Activated T-cell treated with anti-CD3 and anti-CD28 coated beads, Interleukin-2, amount 50 U/mL, for 4 hours (primary cell): ENCODE measurements around the gene RASGEF1C. TPM values are rescaled to one million over a fixed set of nuclear protein-coding genes. Genes with fewer than 3 reads are reported as not detected.

Experiments used
- ATAC-seq, 2 donors: fragments of 200-7000 bp; cut with Tn5 transposase; one replicate each; pipeline ENCODE4 v1.10.0; 2021
- DNase-seq: peaks from one replicate; pipeline ENCODE4 v3.0.0-alpha.2; 2020
- H3K27me3 Mint-ChIP-seq: one replicate; pipeline ENCODE4 v1.8.0; 2021; ENCODE audit warnings: low read depth, mixed read lengths
- H3K36me3 Mint-ChIP-seq: one replicate; pipeline ENCODE4 v1.8.0; 2022; ENCODE audit warnings: mixed read lengths; ENCODE audit not compliant: insufficient read depth
- H3K4me1 Mint-ChIP-seq: one replicate; pipeline ENCODE4 v1.8.0; 2021; ENCODE audit warnings: low read depth, mixed read lengths
- H3K4me3 Mint-ChIP-seq: one replicate; pipeline ENCODE4 v1.8.0; 2021; ENCODE audit warnings: mild to moderate bottlenecking, moderate library complexity, mixed read lengths
- H3K9me3 Mint-ChIP-seq: one replicate; pipeline ENCODE4 v1.8.0; 2021; ENCODE audit warnings: mixed read lengths
- total RNA-seq, 3 donors: library from RNA; stranded (reverse); gene quantifications; one replicate each; pipeline ENCODE4 v1.2.1, GENCODE V29; 2021

Gene RASGEF1C
- total RNA-seq, 3 donors from 2014 or later, result not detected

- no peaks in the 10 kb centered on the region for H3K4me1 Mint-ChIP-seq
- no peaks in the 10 kb centered on the region for H3K36me3 Mint-ChIP-seq
- no peak overlapping the region for H3K4me3 Mint-ChIP-seq
- peaks cover 17% of the 10 kb centered on the region for H3K27me3 Mint-ChIP-seq
- DNase-seq (no peak), ATAC-seq (no peak)
- peaks cover 10% of the 10 kb centered on the region for H3K9me3 Mint-ChIP-seq
These were observed 66.0 kb downstream of the RASGEF1C start for GRCh38 chr5:180142824-180143610.

- no peaks in the 10 kb centered on the region for H3K4me1 Mint-ChIP-seq
- ATAC-seq, result no peak
- peaks cover 17% of the 10 kb centered on the region for H3K27me3 Mint-ChIP-seq
- no peak for DNase-seq
- no peak overlapping the region for H3K4me3 Mint-ChIP-seq
- H3K36me3 Mint-ChIP-seq, result no peaks in the 10 kb centered on the region
- H3K9me3 Mint-ChIP-seq, result peaks cover 8% of the 10 kb centered on the region
These were observed 66.8 kb downstream of the RASGEF1C start for GRCh38 chr5:180142021-180142765.

GRCh38 chr5:180141068-180141660 is 67.8 kb downstream of the RASGEF1C start:
- Mint-ChIP-seq H3K4me1 (no peaks in the 10 kb centered on the region), H3K36me3 (no peaks in the 10 kb centered on the region), H3K27me3 (peaks cover 17% of the 10 kb centered on the region), H3K4me3 (no peak overlapping the region), H3K9me3 (peaks cover under 1% of the 10 kb centered on the region)
- no peak for ATAC-seq
- no peak for DNase-seq

DNA sequence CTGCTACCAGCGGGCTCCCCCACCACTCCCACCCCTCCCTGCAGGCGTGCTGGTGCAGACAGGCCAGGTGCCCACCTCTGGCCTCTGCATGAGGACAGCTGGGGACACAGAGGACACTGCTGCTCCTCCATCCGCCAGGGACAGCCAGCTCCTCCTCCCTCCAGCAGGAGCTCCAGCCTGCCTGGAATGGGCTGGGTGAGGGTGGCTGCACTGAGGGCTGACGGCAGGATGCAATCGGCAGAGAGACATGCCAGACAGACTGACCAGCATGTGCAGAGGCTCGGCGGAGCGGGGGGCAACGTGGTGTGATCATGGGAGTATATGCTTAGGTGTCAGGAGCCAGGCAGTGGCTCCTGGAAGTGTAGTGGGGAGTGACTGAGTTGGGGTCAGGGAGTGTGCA is 68.4 kb downstream of the RASGEF1C start:
- Mint-ChIP-seq H3K36me3 (no peaks in the 10 kb centered on the region), H3K4me1 (no peaks in the 10 kb centered on the region), H3K4me3 (no peak overlapping the region), H3K9me3 (no peaks in the 10 kb centered on the region), H3K27me3 (peaks cover 17% of the 10 kb centered on the region)
- ATAC-seq, result no peak
- no peak for DNase-seq

GRCh38 chr5:180140079-180140554 is 68.9 kb downstream of the RASGEF1C start:
- Mint-ChIP-seq H3K4me3 (no peak overlapping the region), H3K36me3 (no peaks in the 10 kb centered on the region), H3K4me1 (peaks cover 3% of the 10 kb centered on the region), H3K27me3 (peaks cover 17% of the 10 kb centered on the region), H3K9me3 (no peaks in the 10 kb centered on the region)
- no peak for ATAC-seq
- no peak for DNase-seq

DNA sequence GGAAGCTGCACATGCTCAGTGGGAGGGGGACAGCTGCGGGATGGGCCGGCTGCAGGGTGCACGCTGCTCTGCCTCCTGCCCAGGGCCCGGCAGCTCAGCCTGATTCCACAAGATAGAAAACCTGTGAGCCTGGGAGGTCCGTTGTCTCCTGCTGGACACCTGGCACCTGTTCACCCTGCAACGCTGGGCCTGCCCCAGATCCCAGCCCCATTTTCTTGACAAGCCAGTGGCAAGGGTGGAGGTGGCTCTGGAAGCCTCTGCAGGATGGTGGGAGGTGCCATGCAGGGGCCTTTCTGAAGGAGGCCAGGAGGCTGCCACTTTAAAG is 69.3 kb downstream of the RASGEF1C start:
- H3K27me3 Mint-ChIP-seq, result peaks cover 16% of the 10 kb centered on the region

GRCh38 chr5:180138976-180139730 is 69.9 kb downstream of the RASGEF1C start:
- ATAC-seq, result no peak
- H3K27me3 Mint-ChIP-seq, result peaks cover 15% of the 10 kb centered on the region

More for the DNA sequence above, 69.3 kb downstream of the RASGEF1C start:
- Mint-ChIP-seq H3K9me3 (no peaks in the 10 kb centered on the region), H3K36me3 (no peaks in the 10 kb centered on the region), H3K4me3 (no peak overlapping the region), H3K4me1 (peaks cover 5% of the 10 kb centered on the region)
- ATAC-seq (no peak), DNase-seq (no peak)

GRCh38 chr5:180138214-180138975 is 70.6 kb downstream of the RASGEF1C start:
- Mint-ChIP-seq H3K36me3 (no peaks in the 10 kb centered on the region), H3K27me3 (peaks cover 15% of the 10 kb centered on the region), H3K9me3 (no peaks in the 10 kb centered on the region), H3K4me3 (no peak overlapping the region), H3K4me1 (peaks cover 5% of the 10 kb centered on the region)
- ATAC-seq (no peak), DNase-seq (no peak)

More at GRCh38 chr5:180138976-180139730, 69.9 kb downstream of the RASGEF1C start:
- Mint-ChIP-seq H3K36me3 (no peaks in the 10 kb centered on the region), H3K4me3 (no peak overlapping the region), H3K9me3 (no peaks in the 10 kb centered on the region), H3K4me1 (peaks cover 5% of the 10 kb centered on the region)
- DNase-seq, result no peak

GRCh38 chr5:180137401-180138213 is 71.4 kb downstream of the RASGEF1C start:
- no peaks in the 10 kb centered on the region for H3K9me3 Mint-ChIP-seq
- H3K4me3 Mint-ChIP-seq, result no peak overlapping the region
- peaks cover 15% of the 10 kb centered on the region for H3K27me3 Mint-ChIP-seq
- peaks cover 5% of the 10 kb centered on the region for H3K4me1 Mint-ChIP-seq
- H3K36me3 Mint-ChIP-seq, result no peaks in the 10 kb centered on the region
- ATAC-seq (no peak), DNase-seq (no peak)

DNA sequence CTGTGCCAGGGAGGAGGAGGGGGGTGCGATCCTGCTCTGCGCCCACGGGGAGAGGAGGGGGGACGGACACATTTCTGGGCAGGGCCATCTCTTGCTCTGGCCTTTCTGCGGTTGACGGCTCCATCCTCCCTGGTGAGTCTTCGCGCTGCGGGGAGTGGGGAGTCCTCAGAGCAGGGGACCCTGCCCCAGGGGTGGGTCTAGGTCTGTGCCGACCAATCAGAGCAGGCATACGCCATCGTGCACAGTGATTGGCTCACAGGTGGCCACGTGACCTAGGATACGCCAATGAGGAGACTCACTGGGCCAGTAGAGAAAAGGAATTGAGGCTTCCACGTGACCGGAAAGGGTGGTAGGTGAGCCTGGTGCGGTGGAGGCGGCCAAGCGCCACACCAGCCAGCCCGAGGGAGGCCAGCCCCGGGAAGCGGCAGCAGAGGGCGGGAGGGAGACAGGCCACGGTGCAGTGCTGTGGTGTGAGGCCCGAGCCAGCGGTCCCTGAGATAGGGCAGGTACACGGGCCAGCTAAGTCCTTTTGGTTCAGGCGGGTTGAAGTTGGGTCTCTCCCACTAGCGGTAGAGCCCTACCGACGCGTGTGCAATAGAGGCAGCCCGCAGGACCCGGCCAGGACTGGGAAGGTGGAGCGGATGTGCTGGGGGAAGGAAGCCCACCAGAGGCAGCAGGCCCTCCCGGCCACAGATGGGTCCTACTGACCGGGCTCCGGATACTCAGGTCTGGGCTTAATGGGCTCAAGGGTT is 72.2 kb downstream of the RASGEF1C start:
- Mint-ChIP-seq H3K4me1 (peaks cover 5% of the 10 kb centered on the region), H3K36me3 (no peaks in the 10 kb centered on the region), H3K27me3 (peaks cover 11% of the 10 kb centered on the region), H3K4me3 (no peak overlapping the region), H3K9me3 (no peaks in the 10 kb centered on the region)
- no peak for DNase-seq
- no peak for ATAC-seq

DNA sequence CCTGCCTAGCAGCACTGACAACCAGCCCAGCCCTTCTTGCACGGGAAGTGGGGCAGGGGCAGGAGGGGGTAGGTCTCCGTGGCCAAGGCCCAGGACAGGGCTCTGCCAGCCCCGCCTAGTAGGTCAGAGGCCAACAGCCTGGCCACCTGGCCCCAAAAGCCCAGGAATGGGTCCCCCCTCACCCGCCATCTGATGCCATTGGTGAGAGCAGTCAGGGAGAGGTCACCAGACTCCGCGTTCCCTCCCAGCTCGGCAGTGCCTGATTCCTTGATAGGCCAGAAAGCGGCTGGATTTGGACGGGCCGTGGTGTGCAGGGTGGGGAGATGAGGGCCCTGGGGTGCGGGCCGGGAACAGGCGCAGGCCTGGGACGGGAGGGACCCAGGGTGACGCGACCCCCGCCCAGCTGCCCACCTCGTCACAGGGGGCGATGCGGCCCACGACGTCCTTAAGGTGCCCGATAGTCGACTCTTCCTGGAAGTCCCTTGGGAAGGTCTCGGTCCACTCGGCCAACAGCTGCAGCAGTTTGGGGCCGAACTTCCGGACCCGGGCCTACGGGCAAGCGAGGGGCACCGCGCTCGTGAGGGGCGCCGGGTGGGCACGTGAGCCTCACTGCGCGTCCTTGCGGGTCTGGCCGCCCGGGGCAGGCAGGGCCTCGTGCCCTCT is 72.9 kb downstream of the RASGEF1C start:
- Mint-ChIP-seq H3K27me3 (peaks cover 10% of the 10 kb centered on the region), H3K4me3 (no peak overlapping the region), H3K36me3 (no peaks in the 10 kb centered on the region), H3K9me3 (no peaks in the 10 kb centered on the region), H3K4me1 (peaks cover 5% of the 10 kb centered on the region)
- ATAC-seq, result no peak
- no peak for DNase-seq
